Astrocyte of the spinal cord (primary cell): ENCODE results near the gene TPSAB1.
"Not testable (repeated sequence)": the region's sequence is repeated elsewhere in the genome, so short reads cannot be mapped to it uniquely, and the experiment has no call there.

Experiments
- DNase-seq: peaks from one replicate; pipeline ENCODE4 v3.0.0; 2011; ENCODE audit warnings: low read depth, low spot score
- H3K4me3 ChIP-seq: 2 replicates; pipeline ENCODE4 v1.5.1; 2011; ENCODE audit warnings: low read depth, mild to moderate bottlenecking, low read length, moderate library complexity
- in situ Hi-C: cut with HindIII; loops from 2 replicates; pipeline ENCODE4 v1.10.0; 2017; ENCODE audit warnings: low sequenced_read_pairs
- TF ChIP-seq, protein P1 (sequence below): IDR thresholded peaks from 2 replicates; pipeline ENCODE4 v1.5.1; 2012; ENCODE audit warnings: low read depth, mild to moderate bottlenecking, low read length, inconsistent platforms

TPSAB1 gene

DNA sequence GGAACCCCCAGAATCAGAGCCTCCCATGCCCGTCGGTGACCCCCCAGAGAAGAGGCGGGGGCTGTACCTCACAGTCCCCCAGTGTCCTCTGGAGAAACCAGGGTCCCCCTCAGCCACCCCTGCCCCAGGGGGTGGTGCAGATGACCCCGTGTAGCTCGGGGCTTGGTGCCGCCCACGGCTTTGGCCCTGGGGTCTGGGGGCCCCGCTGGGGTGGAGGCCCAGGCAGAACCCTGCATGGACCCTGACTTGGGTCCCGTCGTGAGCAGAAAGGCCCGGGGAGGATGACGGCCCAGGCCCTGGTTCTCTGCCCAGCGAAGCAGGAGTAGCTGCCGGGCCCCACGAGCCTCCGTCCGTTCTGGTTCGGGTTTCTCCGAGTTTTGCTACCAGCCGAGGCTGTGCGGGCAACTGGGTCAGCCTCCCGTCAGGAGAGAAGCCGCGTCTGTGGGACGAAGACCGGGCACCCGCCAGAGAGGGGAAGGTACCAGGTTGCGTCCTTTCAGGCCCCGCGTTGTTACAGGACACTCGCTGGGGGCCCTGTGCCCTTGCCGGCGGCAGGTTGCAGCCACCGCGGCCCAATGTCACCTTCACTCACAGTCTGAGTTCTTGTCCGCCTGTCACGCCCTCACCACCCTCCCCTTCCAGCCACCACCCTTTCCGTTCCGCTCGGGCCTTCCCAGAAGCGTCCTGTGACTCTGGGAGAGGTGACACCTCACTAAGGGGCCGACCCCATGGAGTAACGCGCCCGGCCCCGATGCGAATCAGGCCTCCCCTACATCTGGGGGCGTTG, 19.5 kb upstream of the TPSAB1 start:
- TF ChIP-seq, protein P1, sequence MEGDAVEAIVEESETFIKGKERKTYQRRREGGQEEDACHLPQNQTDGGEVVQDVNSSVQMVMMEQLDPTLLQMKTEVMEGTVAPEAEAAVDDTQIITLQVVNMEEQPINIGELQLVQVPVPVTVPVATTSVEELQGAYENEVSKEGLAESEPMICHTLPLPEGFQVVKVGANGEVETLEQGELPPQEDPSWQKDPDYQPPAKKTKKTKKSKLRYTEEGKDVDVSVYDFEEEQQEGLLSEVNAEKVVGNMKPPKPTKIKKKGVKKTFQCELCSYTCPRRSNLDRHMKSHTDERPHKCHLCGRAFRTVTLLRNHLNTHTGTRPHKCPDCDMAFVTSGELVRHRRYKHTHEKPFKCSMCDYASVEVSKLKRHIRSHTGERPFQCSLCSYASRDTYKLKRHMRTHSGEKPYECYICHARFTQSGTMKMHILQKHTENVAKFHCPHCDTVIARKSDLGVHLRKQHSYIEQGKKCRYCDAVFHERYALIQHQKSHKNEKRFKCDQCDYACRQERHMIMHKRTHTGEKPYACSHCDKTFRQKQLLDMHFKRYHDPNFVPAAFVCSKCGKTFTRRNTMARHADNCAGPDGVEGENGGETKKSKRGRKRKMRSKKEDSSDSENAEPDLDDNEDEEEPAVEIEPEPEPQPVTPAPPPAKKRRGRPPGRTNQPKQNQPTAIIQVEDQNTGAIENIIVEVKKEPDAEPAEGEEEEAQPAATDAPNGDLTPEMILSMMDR: no peak
- H3K4me3 ChIP-seq: no peak overlapping the region
- DNase-seq: no peak
- in situ Hi-C loops: no loop called here

DNA sequence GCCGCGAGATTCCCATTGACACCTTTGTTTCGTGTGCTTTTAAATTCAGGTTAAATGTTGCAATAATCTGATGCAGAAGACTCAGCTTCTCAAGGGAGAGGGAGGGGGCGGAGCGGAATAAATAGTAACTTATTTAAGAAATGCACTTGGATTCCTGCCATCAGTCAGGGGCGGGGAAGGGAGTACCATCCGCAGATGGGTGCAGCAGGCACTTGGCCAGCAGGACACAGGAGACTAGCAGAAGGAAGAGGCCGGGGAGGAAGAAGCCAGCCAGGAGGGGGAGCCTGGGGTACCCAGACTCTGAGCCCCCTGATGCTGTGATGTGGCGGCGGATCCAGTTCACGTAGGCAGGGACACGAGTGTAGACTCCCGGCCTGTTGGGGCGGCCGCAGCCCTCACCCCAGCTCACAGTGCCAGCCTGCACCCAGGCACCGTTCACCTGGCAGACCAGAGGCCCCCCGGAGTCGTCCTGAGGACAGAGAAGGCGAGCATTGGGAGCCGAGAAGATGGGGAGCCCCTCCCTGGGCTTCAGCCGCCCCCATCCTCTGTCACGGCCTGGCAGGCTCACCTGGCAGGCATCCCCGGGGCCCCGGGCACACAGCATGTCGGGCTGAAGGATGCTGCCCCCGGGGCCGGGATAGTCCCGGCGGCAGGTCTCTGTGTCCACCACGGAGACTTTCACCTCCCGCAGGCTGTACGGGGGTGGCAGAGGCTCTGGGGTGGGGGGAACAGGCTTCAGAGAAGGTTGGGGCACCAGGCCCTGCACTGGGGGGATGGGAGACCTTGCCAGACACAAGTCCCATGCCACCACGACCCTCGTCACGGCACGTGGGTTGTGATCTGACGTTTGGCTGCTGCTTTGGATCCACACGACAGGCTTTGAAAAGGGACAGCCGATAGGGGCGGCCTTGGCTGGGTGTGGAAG, 18.6 kb upstream of the TPSAB1 start:
- in situ Hi-C loops: no loop called here
- no peak for DNase-seq
- TF ChIP-seq, protein P1: no peak
- H3K4me3 ChIP-seq: no peak overlapping the region

DNA sequence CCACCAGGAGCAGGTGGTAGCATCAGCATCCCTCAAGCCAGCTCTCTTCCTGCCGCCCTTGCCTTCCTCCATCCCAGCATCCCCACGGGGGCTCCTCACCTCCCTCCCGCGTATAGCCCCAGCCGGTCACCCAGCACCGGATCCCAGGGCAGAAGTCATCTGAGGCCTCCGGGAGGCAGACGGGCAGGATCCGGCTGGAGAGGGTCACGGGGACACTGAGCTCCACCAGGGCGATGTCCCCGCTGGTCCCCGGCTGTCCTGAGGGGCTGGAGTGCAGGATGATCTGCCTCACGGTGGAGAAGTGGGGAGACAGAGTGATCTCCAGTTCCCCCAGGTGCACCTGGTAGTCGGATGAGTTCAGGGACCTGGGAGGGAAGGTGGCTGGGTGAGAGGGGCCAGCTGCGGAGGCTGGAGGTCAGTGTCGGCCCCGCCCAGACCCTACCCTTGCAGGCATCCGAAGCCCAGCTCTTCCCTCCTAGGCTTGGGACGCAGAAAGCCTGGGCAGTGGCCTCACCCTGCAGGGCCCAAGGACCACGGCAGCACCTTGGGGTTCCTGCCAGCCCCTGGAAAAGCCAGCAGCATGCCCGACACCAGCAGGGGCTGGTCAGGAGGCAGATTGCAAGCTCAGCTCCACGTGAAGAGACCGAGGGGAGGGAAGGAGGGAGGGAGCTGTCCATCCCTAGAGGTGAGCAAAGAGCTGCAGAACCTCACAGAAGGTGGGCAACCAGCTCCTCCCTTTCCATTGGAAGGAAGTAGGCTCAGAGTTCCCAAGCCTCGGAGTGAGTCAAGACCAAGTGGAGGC, 17.8 kb upstream of the TPSAB1 start:
- TF ChIP-seq, protein P1: no peak
- H3K4me3 ChIP-seq: no peak overlapping the region
- in situ Hi-C loops: no loop called here
- no peak for DNase-seq

DNA sequence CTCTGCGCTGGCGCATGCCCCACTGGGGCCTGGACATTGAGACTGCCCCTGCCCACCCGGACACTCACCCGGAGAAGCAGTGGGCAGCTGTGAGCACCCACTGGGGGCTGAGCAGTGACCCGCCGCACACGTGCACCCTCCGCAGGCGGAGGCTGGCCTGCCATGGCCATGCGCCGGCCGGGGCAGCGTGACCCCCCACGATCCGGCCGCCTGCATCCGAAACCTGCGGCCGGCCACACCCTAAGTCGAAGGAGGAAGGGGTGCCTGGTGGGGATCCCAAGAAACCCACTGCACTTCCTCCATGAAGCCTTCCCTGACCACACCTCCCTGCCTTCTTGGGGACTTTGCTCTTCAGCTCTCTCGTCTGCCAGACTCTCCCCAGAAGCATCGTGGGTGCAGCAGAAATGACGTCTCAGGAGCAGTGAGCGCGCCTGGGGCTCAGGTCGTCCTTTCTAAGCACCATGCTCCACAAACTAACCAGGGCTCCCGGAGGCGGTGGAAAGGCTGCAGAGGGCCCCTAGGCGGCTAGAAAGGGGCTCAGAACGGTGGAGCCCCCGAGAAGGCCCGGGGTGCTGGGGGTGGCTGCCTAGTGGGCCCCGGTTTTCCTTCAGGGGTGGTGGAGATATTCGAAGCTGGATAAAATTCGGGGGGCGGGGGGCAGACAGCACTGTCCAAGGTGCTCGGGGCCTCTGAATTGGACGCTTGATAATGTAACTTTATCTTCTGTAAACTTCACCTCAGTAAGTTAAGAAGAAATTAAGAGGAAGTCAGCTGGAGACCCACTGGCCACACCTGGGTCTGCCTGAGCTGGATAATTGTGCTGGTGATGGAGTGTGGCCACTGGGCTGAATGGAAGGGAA, 16.9 kb upstream of the TPSAB1 start:
- TF ChIP-seq, protein P1: no peak
- no peak for DNase-seq
- in situ Hi-C loops: no loop called here
- no peak overlapping the region for H3K4me3 ChIP-seq

DNA sequence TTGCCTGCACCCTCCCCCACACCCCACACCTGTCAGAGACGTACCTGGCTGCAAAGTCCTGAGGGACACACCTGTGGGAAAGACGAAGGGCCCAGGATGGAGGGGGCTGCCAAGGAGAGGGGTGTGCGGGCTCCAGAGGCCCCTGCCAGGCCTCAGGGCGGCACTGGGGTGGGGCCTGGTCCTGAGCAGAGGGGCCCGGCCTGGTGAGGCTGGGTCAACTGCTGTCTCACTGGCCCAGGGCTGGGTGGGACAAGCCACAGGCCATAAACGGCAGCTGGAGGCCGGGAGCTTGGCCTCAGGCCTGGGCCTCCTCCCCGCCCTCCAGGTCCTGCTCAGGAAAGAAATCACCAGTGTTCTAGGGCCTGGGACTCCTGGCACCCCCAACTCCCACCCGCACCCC, 15.9 kb upstream of the TPSAB1 start:
- TF ChIP-seq, protein P1: no peak
- H3K4me3 ChIP-seq: no peak overlapping the region
- no peak for DNase-seq
- in situ Hi-C loops: no loop called here

DNA sequence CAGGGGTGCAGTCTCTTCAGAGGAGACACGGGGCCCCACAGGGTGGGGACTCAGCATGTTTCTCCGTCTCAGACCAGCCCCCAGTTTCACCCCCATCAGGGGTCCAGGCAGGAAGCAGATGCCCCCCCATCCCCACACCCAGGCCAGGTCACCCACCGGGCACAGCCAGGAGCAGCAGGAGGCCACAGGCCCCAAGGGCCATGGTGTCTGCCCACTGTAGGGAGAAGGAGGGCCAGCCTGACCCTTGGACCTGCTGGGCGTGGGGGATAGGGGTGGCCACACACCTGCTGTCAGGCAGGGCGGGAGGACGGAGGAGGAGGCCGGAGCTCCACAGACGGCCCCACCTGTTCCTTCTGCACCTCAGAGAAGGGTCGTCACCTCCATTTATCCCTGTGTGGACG, 15.5 kb upstream of the TPSAB1 start, which contains the start of gene TPSG1:
TSS of gene TPSG1 (minus strand) at position 218 of the 401 bp plus-strand sequence. CDS start at position 202, 16 bp downstream.
- in situ Hi-C loops: no loop called here
- TF ChIP-seq, protein P1: no peak
- no peak for DNase-seq
- H3K4me3 ChIP-seq: no peak within 1 kb of the TSS

DNA sequence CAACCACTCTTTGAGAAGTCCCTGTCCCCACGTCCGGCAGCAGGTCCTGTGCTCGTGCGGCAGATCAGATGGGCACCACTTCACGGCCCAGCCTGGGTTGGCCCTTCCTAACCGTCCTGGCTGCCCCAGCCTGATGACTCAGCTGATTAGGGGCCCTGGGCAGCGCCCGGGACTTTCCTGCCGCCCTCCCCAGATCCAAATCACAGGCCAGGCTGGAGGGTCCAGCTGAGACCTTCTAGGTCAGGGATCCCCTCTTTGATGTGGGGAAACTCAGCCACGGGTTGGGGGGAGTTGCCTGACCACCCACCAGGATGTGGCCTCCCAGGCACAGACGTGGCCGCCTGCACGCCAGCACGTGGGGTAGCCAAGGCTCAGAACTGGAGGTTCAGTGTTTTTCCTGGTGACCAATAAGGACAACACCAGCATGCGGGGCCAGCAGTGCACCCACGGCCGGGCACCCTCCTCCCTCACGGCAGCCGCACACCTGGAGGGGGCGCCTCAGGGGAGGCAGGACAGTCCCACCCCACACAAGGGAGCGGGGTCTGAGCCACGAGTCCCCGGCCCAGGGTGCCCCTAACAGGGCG, 14.7 kb upstream of the TPSAB1 start:
- DNase-seq, in situ Hi-C loops, H3K4me3 ChIP-seq: not testable (repeated sequence)

DNA sequence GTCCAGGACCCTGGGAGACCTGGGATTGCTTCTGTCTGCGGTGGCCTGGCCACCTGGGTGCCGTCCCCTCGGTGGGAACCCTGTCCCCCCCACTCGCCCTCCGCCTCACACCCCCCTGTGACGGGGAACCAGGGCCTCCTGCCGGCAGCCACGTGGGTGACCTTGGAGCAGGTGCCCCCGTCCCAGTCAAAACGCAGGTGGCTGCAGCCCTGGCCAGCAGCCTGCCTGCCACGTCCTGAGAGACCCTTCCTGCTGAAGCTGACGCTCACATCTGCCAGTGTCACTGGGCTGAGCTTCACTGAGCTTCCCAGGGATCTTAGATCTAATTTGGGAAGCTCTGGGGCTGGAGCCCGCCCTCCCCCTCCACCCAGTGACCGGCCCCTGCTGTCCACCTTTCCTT, 13.8 kb upstream of the TPSAB1 start:
- in situ Hi-C loops: not testable (repeated sequence)

More for the DNA sequence above, 13.8 kb upstream of the TPSAB1 start:
- not testable (repeated sequence) for H3K4me3 ChIP-seq, DNase-seq
